A549 (cell line): ENCODE results near the gene LTF. TPM values are rescaled to one million over a fixed set of nuclear protein-coding genes. Genes with fewer than 3 reads are reported as not detected.

Experiments used
- ATAC-seq, 2 experiments: fragments of 200-7000 bp in 1 of 2; fragments of >200 bp in 1 of 2; cut with Nextera tagmentation in 1 of 2; cut with Tn5 transposase in 1 of 2; 3 replicates each; pipeline versions ENCODE4 v1.8.0 to v1.9.1; 2018 to 2020; ENCODE audit warnings: mild to moderate bottlenecking in 1 of 2, moderate library complexity in 1 of 2
- CTCF ChIA-PET: fragments of 300-600 bp; sonication (Branson Sonifier 250); formaldehyde crosslinking; extraction: SDS; loops from one replicate; lab custom pipeline; 2021; ENCODE audit warnings: antibody characterized with exemption, inconsistent platforms; lab: Yijun Ruan, JAX
- POLR2A ChIA-PET: fragments of 350-600 bp; formaldehyde crosslinking; extraction: SDS; loops from one replicate; lab custom pipeline; 2021; ENCODE audit warnings: antibody characterized with exemption, inconsistent platforms; lab: Yijun Ruan, JAX
- DNase-seq, 2 experiments: peaks; one replicate each; pipeline versions ENCODE4 v3.0.0 to v3.0.0-alpha.2; 2011 to 2016; ENCODE audit warnings: low read depth in 1 of 2, low spot score in 1 of 2
- FAIRE-seq: peaks from 2 replicates; lab custom pipeline; 2011; peaks lifted over from hg19 to GRCh38; lab: Jason Lieb, UNC
- H3K27ac ChIP-seq, 2 experiments: fragments of >200 bp; sonication (Bioruptor Twin); formaldehyde crosslinking; 3 replicates each; pipeline ENCODE4 v1.5.1; 2016 to 2017
- H3K4me1 ChIP-seq: fragments of >200 bp; sonication (Bioruptor Twin); formaldehyde crosslinking; 3 replicates; pipeline ENCODE4 v1.6.1; 2016
- H3K4me2 ChIP-seq: fragments of >200 bp; sonication (Bioruptor Twin); formaldehyde crosslinking; 3 replicates; pipeline ENCODE4 v1.6.1; 2016
- H3K4me3 ChIP-seq: fragments of >200 bp; sonication (Bioruptor Twin); formaldehyde crosslinking; 3 replicates; pipeline ENCODE4 v1.5.1; 2016
- H3K9me3 ChIP-seq: fragments of >200 bp; sonication (Bioruptor Twin); formaldehyde crosslinking; 3 replicates; pipeline ENCODE4 v1.6.1; 2016
- CBX2 ChIP-seq: fragments of 200-600 bp; sonication (generic); IDR thresholded peaks from 2 replicates; pipeline ENCODE4 v1.6.1; 2016; ENCODE audit warnings: low read depth, mild to moderate bottlenecking, borderline replicate concordance
- CEBPB ChIP-seq, 2 experiments: fragments of >200 bp in 1 of 2; sonication (Bioruptor Twin) in 1 of 2; formaldehyde crosslinking in 1 of 2; IDR thresholded peaks; 2 replicates each; pipeline ENCODE4 v1.6.1; 2012 to 2016
- CHD2 ChIP-seq: fragments of 150-350 bp; IDR thresholded peaks from 2 replicates; pipeline ENCODE4 v1.6.1; 2014; ENCODE audit warnings: low read length; ENCODE audit not compliant: partially characterized antibody
- CHD4 ChIP-seq: fragments of 200-600 bp; sonication (generic); IDR thresholded peaks from 2 replicates; pipeline ENCODE4 v1.6.1; 2016; ENCODE audit warnings: antibody characterized with exemption, mild to moderate bottlenecking, borderline replicate concordance
- ESRRA ChIP-seq: fragments of 150-350 bp; IDR thresholded peaks from 2 replicates; pipeline ENCODE4 v1.6.1; 2014; ENCODE audit warnings: mild to moderate bottlenecking, low read length, borderline replicate concordance
- FOSL2 ChIP-seq, 2 experiments: fragments of 450-650 bp in 1 of 2; fragments of >200 bp in 1 of 2; sonication (Bioruptor Twin) in 1 of 2; formaldehyde crosslinking; IDR thresholded peaks; 2 replicates each; pipeline versions ENCODE4 v1.5.0 to v1.6.1; 2016 to 2020; ENCODE audit warnings: mild to moderate bottlenecking in 1 of 2, moderate library complexity in 1 of 2
- FOXS1 ChIP-seq: fragments of 250-450 bp; sonication (Bioruptor Pico); IDR thresholded peaks from 2 replicates; pipeline ENCODE4 v1.5.0; 2020; ENCODE audit warnings: mild to moderate bottlenecking, moderate library complexity
- HDAC2 ChIP-seq: fragments of 200-600 bp; sonication (generic); IDR thresholded peaks from 2 replicates; pipeline ENCODE4 v1.6.1; 2016
- JUN ChIP-seq, 2 experiments: fragments of >200 bp; sonication (Bioruptor Twin); formaldehyde crosslinking; IDR thresholded peaks; 2 replicates in 1 of 2; 3 replicates in 1 of 2; pipeline ENCODE4 v1.6.1; 2016 to 2017
- MAFK ChIP-seq: fragments of 450-650 bp; IDR thresholded peaks from 2 replicates; pipeline ENCODE4 v1.6.1; 2014; ENCODE audit not compliant: partially characterized antibody
- MYC ChIP-seq: IDR thresholded peaks from 2 replicates; pipeline ENCODE4 v1.6.1; 2012; ENCODE audit warnings: mild to moderate bottlenecking, inconsistent platforms, low read length, improper control_type of control experiment, borderline replicate concordance
- NFE2L2 ChIP-seq: fragments of 150-350 bp; conservative IDR thresholded peaks from 2 replicates; pipeline ENCODE4 v1.6.1; 2014; ENCODE audit warnings: low read length
- NR3C1 ChIP-seq: fragments of >200 bp; sonication (Bioruptor Twin); formaldehyde crosslinking; IDR thresholded peaks from 3 replicates; pipeline ENCODE4 v1.6.1; 2017
- POLR2A ChIP-seq: IDR thresholded peaks from 2 replicates; pipeline ENCODE4 v1.6.1; 2012; ENCODE audit warnings: mild to moderate bottlenecking, low read length
- POLR2AphosphoS2 ChIP-seq: conservative IDR thresholded peaks from 2 replicates; pipeline ENCODE4 v1.6.1; 2012; ENCODE audit warnings: low read length, improper control_type of control experiment, inconsistent platforms
- RARB ChIP-seq: fragments of 250-450 bp; sonication (Bioruptor Pico); IDR thresholded peaks from 2 replicates; pipeline ENCODE4 v1.8.0; 2021; ENCODE audit warnings: mild to moderate bottlenecking, moderate library complexity
- RCOR1 ChIP-seq: fragments of 150-350 bp; IDR thresholded peaks from 2 replicates; pipeline ENCODE4 v1.6.1; 2014; ENCODE audit warnings: antibody characterized with exemption, low read length, low read depth
- SMC3 ChIP-seq: fragments of >200 bp; sonication (Bioruptor Twin); formaldehyde crosslinking; IDR thresholded peaks from 3 replicates; pipeline ENCODE4 v1.6.1; 2018; ENCODE audit warnings: inconsistent platforms
- ZFP36 ChIP-seq: fragments of 450-650 bp; IDR thresholded peaks from 2 replicates; pipeline ENCODE4 v1.6.1; 2014; ENCODE audit warnings: borderline replicate concordance; ENCODE audit not compliant: partially characterized antibody
- WGBS: methylation state at CpG from one replicate; pipeline ENCODE4 v1.1.6; 2017; ENCODE audit errors: missing lambda C conversion rate; 5-methylcytosine and 5-hydroxymethylcytosine counted together
- polyA plus RNA-seq, 4 experiments: library from polyadenylated mRNA; depleted of rRNA in 3 of 4; stranded (reverse); fragments of >200 nt; fragmentation: RNase III in 1 of 4; extraction: RNeasy Plus Mini Kit Qiagen cat#74134 plus additional on column Dnase treatment in 1 of 4; gene quantifications; 2 replicates in 3 of 4; 3 replicates in 1 of 4; pipeline ENCODE4 v1.2.3, GENCODE V29; 2011 to 2017
- TF ChIP-seq, protein P1 (sequence below): IDR thresholded peaks from 2 replicates; pipeline ENCODE4 v1.6.1; 2012; ENCODE audit warnings: low read depth, borderline replicate concordance
- TF ChIP-seq, protein P2 (sequence below): fragments of >200 bp; sonication (Bioruptor Twin); formaldehyde crosslinking; IDR thresholded peaks from 3 replicates; pipeline ENCODE4 v1.6.1; 2016
- TF ChIP-seq, protein P3 (sequence below): fragments of 250-450 bp; sonication (Bioruptor Pico); IDR thresholded peaks from 2 replicates; pipeline ENCODE4 v1.5.0; 2020; ENCODE audit warnings: low read depth, mild to moderate bottlenecking, moderate library complexity
- TF ChIP-seq, protein P4 (sequence below): IDR thresholded peaks from 2 replicates; pipeline ENCODE4 v1.6.1; 2012
- TF ChIP-seq, protein P5 (sequence below): fragments of 250-450 bp; sonication (Bioruptor Pico); IDR thresholded peaks from 2 replicates; pipeline ENCODE4 v1.5.0; 2021; ENCODE audit warnings: mild to moderate bottlenecking, moderate library complexity, borderline replicate concordance
- TF ChIP-seq, protein P6 (sequence below): fragments of 200-600 bp; sonication (generic); IDR thresholded peaks from 2 replicates; pipeline ENCODE4 v1.6.1; 2016; ENCODE audit warnings: antibody characterized with exemption, mild to moderate bottlenecking, moderate library complexity

The LTF gene
- polyA plus RNA-seq, 2 of the 4 experiments (the other 2 are of a cell fraction), result not detected

DNA sequence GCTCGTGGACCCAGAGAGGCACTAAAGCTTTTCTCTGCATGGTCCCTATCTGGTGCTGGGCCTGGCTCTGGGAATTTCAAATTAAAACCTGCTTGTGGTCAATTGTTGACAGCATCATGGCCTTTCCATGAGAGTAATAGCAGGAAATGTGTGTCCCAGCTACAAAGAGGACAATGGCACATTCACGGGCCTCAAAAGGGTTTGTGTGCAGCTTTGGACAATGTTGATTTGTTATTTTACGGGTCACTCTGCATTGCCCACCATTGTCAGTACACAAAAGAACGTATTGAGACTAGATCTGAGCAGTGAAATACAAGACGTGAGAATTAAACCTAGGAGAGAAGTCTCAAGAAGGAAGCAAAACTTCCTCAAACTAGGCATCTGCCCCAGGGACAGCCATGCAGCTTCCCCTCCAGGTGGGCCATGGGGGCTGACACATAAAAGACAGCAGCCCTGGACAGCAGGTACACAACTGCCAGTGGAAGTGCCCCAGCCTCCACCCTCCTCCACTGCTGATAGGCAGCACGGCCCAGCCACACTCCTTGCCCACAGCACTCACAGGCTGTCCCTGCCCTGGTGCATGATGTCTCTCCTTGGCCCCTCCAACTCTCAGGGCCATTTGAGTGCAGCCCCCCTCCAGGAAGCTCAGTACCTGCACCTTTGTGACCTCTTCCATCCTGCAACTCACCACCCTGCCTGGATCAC, 15.9 kb upstream of the LTF start:
- POLR2A ChIA-PET, result no interaction called here
- DNase-seq, result no peak
- TF ChIP-seq CBX2, result no peak
- TF ChIP-seq ZFP36, result no peak
- TF ChIP-seq JUN (IDR thresholded peaks at IDR 0.05), result no peak
- TF ChIP-seq, protein P1, sequence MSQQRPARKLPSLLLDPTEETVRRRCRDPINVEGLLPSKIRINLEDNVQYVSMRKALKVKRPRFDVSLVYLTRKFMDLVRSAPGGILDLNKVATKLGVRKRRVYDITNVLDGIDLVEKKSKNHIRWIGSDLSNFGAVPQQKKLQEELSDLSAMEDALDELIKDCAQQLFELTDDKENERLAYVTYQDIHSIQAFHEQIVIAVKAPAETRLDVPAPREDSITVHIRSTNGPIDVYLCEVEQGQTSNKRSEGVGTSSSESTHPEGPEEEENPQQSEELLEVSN, result no peak
- no peak for TF ChIP-seq CEBPB (IDR thresholded peaks at IDR 0.05)
- no peak for TF ChIP-seq CHD4
- no peak for TF ChIP-seq FOSL2 (IDR thresholded peaks at IDR 0.05)
- TF ChIP-seq FOSL2 (CRISPR knock-in tag; IDR thresholded peaks at IDR 0.05), result no peak
- no peak for TF ChIP-seq POLR2AphosphoS2
- TF ChIP-seq FOXS1 (CRISPR knock-in tag), result no peak
- TF ChIP-seq CHD2, result no peak
- TF ChIP-seq, protein P2, sequence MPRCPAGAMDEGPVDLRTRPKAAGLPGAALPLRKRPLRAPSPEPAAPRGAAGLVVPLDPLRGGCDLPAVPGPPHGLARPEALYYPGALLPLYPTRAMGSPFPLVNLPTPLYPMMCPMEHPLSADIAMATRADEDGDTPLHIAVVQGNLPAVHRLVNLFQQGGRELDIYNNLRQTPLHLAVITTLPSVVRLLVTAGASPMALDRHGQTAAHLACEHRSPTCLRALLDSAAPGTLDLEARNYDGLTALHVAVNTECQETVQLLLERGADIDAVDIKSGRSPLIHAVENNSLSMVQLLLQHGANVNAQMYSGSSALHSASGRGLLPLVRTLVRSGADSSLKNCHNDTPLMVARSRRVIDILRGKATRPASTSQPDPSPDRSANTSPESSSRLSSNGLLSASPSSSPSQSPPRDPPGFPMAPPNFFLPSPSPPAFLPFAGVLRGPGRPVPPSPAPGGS, result no peak
- TF ChIP-seq MAFK, result no peak
- no peak for TF ChIP-seq RARB (CRISPR knock-in tag)
- TF ChIP-seq NR3C1, result no peak
- TF ChIP-seq SMC3, result no peak
- TF ChIP-seq ESRRA, result no peak
- TF ChIP-seq RCOR1, result no peak
- TF ChIP-seq, all 56 proteins: peak for 0
- Histone ChIP-seq H3K4me1 (no peaks in the 10 kb centered on the region), H3K4me3 (no peak overlapping the region), H3K9me3 (no peaks in the 10 kb centered on the region), H3K27ac (no peak overlapping the region), H3K4me2 (no peak overlapping the region)
- ATAC-seq (no peak), FAIRE-seq (no peak)
- WGBS, result 46% methylated on average over 5 of the region's 6 CpGs
- CTCF ChIA-PET, result interaction anchor here (1.0 to 1.8 kb wide), 2 partner anchors 9 to 149 kb away, joined by 3 to 11 read pairs; no protein-coding TSS in a partner anchor

DNA sequence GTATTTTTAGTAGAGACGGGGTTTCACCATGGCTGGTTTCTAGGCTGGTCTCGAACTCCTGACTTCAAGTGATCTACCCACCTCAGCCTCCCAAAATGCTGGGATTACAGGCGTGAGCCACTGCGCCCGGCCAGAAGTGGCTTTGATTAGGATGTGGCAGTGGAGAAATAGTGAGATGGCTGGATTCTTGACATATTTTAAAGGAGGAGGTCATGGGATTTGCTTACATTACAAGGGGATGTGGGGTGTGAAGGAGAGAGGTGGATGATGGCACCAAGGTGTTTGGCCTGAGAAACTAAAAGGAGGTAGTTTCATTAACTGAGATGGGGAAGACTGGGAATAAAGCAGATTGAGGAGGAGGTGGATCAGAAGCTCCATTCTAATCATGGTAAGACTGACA, 15.0 kb upstream of the LTF start:
- FAIRE-seq (no peak), DNase-seq (no peak), ATAC-seq (no peak)
- ChIA-PET CTCF (interaction anchor here (1.0 to 1.8 kb wide), 2 partner anchors 10 to 150 kb away, joined by 3 to 11 read pairs; no protein-coding TSS in a partner anchor), POLR2A (no interaction called here)
- WGBS, result 33% methylated on average over 4 of the region's 5 CpGs
- Histone ChIP-seq H3K9me3 (no peaks in the 10 kb centered on the region), H3K4me3 (no peak overlapping the region), H3K4me2 (no peak overlapping the region), H3K4me1 (no peaks in the 10 kb centered on the region), H3K27ac (no peak overlapping the region)
- TF ChIP-seq POLR2A, result no peak
- TF ChIP-seq, protein P1, result no peak

DNA sequence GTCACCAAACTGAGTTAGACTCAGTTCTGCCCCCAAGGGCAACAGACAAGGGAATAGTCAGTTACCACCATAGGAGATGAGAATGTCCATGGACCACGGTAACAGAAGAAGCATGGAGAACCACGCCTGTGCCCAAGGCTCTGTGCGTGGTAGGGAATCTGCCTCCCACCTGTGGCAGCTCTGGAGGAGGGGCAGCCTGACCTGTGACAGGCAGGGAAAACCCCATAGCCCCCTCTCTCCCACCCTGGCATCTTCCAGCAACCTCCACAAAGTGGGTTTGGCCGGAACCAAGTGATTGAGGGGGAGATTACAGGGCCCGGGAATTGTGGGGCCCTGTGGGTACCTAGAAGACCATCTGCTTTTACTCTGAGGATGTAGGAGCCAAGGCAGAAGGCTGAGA, 14.3 kb upstream of the LTF start:
- H3K4me2 ChIP-seq, result no peak overlapping the region
- no peak for ATAC-seq
- DNase-seq, result no peak
- 0 out of 3 replicates have a peak, but pooled peaks cover 3% of the 10 kb centered on the region for H3K9me3 ChIP-seq
- WGBS, result 0% methylated on average over 1 of the region's 5 CpGs
- no peak overlapping the region for H3K4me3 ChIP-seq
- no peak for FAIRE-seq
- no peak overlapping the region for H3K27ac ChIP-seq
- no peaks in the 10 kb centered on the region for H3K4me1 ChIP-seq
- CTCF ChIA-PET, result no interaction called here
- POLR2A ChIA-PET, result no interaction called here
- TF ChIP-seq ZFP36 (no peak), NFE2L2 (no peak), HDAC2 (no peak), POLR2A (no peak), MYC (no peak)
- TF ChIP-seq, protein P3, sequence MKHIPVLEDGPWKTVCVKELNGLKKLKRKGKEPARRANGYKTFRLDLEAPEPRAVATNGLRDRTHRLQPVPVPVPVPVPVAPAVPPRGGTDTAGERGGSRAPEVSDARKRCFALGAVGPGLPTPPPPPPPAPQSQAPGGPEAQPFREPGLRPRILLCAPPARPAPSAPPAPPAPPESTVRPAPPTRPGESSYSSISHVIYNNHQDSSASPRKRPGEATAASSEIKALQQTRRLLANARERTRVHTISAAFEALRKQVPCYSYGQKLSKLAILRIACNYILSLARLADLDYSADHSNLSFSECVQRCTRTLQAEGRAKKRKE (CRISPR knock-in tag), result no peak
- TF ChIP-seq, protein P4, sequence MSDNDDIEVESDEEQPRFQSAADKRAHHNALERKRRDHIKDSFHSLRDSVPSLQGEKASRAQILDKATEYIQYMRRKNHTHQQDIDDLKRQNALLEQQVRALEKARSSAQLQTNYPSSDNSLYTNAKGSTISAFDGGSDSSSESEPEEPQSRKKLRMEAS, result no peak
- TF ChIP-seq, protein P5, sequence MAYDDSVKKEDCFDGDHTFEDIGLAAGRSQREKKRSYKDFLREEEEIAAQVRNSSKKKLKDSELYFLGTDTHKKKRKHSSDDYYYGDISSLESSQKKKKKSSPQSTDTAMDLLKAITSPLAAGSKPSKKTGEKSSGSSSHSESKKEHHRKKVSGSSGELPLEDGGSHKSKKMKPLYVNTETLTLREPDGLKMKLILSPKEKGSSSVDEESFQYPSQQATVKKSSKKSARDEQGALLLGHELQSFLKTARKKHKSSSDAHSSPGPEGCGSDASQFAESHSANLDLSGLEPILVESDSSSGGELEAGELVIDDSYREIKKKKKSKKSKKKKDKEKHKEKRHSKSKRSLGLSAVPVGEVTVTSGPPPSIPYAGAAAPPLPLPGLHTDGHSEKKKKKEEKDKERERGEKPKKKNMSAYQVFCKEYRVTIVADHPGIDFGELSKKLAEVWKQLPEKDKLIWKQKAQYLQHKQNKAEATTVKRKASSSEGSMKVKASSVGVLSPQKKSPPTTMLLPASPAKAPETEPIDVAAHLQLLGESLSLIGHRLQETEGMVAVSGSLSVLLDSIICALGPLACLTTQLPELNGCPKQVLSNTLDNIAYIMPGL (CRISPR knock-in tag), result no peak
- TF ChIP-seq, protein P6, sequence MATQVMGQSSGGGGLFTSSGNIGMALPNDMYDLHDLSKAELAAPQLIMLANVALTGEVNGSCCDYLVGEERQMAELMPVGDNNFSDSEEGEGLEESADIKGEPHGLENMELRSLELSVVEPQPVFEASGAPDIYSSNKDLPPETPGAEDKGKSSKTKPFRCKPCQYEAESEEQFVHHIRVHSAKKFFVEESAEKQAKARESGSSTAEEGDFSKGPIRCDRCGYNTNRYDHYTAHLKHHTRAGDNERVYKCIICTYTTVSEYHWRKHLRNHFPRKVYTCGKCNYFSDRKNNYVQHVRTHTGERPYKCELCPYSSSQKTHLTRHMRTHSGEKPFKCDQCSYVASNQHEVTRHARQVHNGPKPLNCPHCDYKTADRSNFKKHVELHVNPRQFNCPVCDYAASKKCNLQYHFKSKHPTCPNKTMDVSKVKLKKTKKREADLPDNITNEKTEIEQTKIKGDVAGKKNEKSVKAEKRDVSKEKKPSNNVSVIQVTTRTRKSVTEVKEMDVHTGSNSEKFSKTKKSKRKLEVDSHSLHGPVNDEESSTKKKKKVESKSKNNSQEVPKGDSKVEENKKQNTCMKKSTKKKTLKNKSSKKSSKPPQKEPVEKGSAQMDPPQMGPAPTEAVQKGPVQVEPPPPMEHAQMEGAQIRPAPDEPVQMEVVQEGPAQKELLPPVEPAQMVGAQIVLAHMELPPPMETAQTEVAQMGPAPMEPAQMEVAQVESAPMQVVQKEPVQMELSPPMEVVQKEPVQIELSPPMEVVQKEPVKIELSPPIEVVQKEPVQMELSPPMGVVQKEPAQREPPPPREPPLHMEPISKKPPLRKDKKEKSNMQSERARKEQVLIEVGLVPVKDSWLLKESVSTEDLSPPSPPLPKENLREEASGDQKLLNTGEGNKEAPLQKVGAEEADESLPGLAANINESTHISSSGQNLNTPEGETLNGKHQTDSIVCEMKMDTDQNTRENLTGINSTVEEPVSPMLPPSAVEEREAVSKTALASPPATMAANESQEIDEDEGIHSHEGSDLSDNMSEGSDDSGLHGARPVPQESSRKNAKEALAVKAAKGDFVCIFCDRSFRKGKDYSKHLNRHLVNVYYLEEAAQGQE, result no peak
